ENCODE measurements around the gene RNF141.

Gene RNF141

GRCh38 chr11:10572533-10572932, 31.5 kb upstream of the RNF141 start:
- no peak for TF ChIP-seq CTCF (conservative IDR thresholded peaks at IDR 0.05; ENCODE audit: low read length)
- no peak for DNase-seq (ENCODE audit: low read depth)
- no peak overlapping the region for H3K4me3 ChIP-seq (ENCODE audit: low read length)

GRCh38 chr11:10568486-10568941, 27.5 kb upstream of the RNF141 start, which contains the start of gene LYVE1:
Gene LYVE1, minus strand, starts transcription at chr11:10568665. Its CDS starts 133 bp downstream, at chr11:10568532.
- H3K4me3 ChIP-seq (ENCODE audit: low read length), result no peak within 1 kb of the TSS
- no peak for TF ChIP-seq CTCF (conservative IDR thresholded peaks at IDR 0.05; ENCODE audit: low read length)
- DNase-seq (ENCODE audit: low read depth), result no peak

- DNase-seq (ENCODE audit: low read depth), result no peak
- H3K4me3 ChIP-seq (ENCODE audit: low read length), result no peak overlapping the region
- TF ChIP-seq CTCF (conservative IDR thresholded peaks at IDR 0.05; ENCODE audit: low read length), result no peak
Measured at GRCh38 chr11:10567446-10567845, 26.5 kb upstream of the RNF141 start.

GRCh38 chr11:10566257-10566957, 25.4 kb upstream of the RNF141 start:
- TF ChIP-seq CTCF (conservative IDR thresholded peaks at IDR 0.05; ENCODE audit: low read length), result no peak
- DNase-seq (ENCODE audit: low read depth), result no peak
- no peak overlapping the region for H3K4me3 ChIP-seq (ENCODE audit: low read length)

- no peak for TF ChIP-seq CTCF (conservative IDR thresholded peaks at IDR 0.05; ENCODE audit: low read length)
- no peak overlapping the region for H3K4me3 ChIP-seq (ENCODE audit: low read length)
- no peak for DNase-seq (ENCODE audit: low read depth)
Measured at GRCh38 chr11:10565493-10565892, 24.5 kb upstream of the RNF141 start.

GRCh38 chr11:10564696-10565318, 23.8 kb upstream of the RNF141 start:
- DNase-seq (ENCODE audit: low read depth), result peak; percentile 43
- TF ChIP-seq CTCF (conservative IDR thresholded peaks at IDR 0.05; ENCODE audit: low read length), result peak; percentile 54
- no peak overlapping the region for H3K4me3 ChIP-seq (ENCODE audit: low read length)

- DNase-seq (ENCODE audit: low read depth), result no peak
- no peak for TF ChIP-seq CTCF (conservative IDR thresholded peaks at IDR 0.05; ENCODE audit: low read length)
- no peak overlapping the region for H3K4me3 ChIP-seq (ENCODE audit: low read length)
Measured at GRCh38 chr11:10564030-10564429, 23.0 kb upstream of the RNF141 start.

All from AG10803 (cell line).